DOHH2 (cell line): Measurements from ENCODE around the gene PLPP3.

Source experiments
- EZH2phosphoT487 ChIP-seq: fragments of 200-600 bp; sonication (generic); IDR thresholded peaks from 2 replicates; pipeline ENCODE4 v1.6.1; 2017; ENCODE audit warnings: borderline replicate concordance, mild to moderate bottlenecking, antibody characterized with exemption, low read length, moderate library complexity, mixed read lengths
- TF ChIP-seq, protein P1 (sequence below): fragments of 200-600 bp; sonication (generic); IDR thresholded peaks from one replicate; pipeline ENCODE4 v1.5.1; 2014; ENCODE audit warnings: antibody characterized with exemption, mild to moderate bottlenecking, low read depth, low read length; ENCODE audit not compliant: poor library complexity, severe bottlenecking

DNA sequence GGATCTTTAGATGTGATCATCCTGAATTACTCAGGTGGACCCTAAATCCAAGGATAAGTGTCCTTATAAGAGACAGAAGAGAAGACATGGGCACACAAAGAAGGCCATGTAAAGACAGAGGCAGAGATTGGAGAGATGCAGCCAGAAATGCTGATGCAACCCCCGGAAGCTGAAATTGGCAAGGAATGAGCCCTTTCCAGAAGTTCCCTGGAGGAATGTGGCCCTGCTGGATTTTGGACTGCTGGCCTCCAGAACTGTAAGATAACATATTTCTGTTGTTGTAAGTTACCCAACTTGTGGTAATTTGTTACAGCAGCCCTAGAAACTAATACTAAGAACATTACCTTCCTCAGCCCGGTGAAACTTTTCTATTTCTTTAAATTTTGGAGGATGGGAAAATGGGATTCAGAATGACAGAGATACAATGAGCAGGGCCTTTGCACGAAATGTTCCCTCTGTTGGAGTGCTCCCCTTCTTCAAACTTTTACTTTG is 11.2 kb upstream of the PLPP3 start:
- TF ChIP-seq, protein P1, sequence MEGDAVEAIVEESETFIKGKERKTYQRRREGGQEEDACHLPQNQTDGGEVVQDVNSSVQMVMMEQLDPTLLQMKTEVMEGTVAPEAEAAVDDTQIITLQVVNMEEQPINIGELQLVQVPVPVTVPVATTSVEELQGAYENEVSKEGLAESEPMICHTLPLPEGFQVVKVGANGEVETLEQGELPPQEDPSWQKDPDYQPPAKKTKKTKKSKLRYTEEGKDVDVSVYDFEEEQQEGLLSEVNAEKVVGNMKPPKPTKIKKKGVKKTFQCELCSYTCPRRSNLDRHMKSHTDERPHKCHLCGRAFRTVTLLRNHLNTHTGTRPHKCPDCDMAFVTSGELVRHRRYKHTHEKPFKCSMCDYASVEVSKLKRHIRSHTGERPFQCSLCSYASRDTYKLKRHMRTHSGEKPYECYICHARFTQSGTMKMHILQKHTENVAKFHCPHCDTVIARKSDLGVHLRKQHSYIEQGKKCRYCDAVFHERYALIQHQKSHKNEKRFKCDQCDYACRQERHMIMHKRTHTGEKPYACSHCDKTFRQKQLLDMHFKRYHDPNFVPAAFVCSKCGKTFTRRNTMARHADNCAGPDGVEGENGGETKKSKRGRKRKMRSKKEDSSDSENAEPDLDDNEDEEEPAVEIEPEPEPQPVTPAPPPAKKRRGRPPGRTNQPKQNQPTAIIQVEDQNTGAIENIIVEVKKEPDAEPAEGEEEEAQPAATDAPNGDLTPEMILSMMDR = no peak
- TF ChIP-seq EZH2phosphoT487 = no peak
